GM12878 (cell line): Measurements from ENCODE around the gene GPATCH11. TPM values are rescaled to one million over a fixed set of nuclear protein-coding genes. Genes with fewer than 3 reads are reported as not detected.

Experiments
- ATAC-seq: fragments of 200-7000 bp; cut with Tn5 transposase; 3 replicates; pipeline ENCODE4 v1.9.1; 2020; ENCODE audit warnings: mild to moderate bottlenecking, moderate library complexity
- Bru-seq: library from RNA; stranded (reverse); fragments of 400-500 nt; gene quantifications from one replicate; lab custom pipeline; 2021; lab: Mats Ljungman, UMichigan
- BruChase-seq, 2 experiments: library from RNA; stranded (reverse); fragments of 400-500 nt; gene quantifications; one replicate each; lab custom pipeline; 2021; lab: Mats Ljungman, UMichigan
- BruUV-seq: library from RNA; stranded (reverse); fragments of 400-500 nt; replicated peaks from 2 replicates; lab custom pipeline; 2021; lab: Mats Ljungman, UMichigan
- CTCF ChIA-PET: fragments of 300-600 bp; sonication (Branson Sonifier 250); formaldehyde crosslinking; extraction: SDS; loops from one replicate; lab custom pipeline; 2021; ENCODE audit warnings: inconsistent platforms; lab: Yijun Ruan, JAX
- POLR2A ChIA-PET: fragments of 350-600 bp; formaldehyde crosslinking; extraction: SDS; loops from one replicate; lab custom pipeline; 2021; ENCODE audit warnings: inconsistent platforms; lab: Charles Lee
- RAD21 ChIA-PET: fragments of 300-600 bp; sonication (Branson Sonifier 250); formaldehyde crosslinking; loops from one replicate; lab custom pipeline; 2023; ENCODE audit warnings: antibody characterized with exemption; ENCODE audit not compliant: unreplicated experiment; lab: Charles Lee
- SMC1A ChIA-PET: fragments of 300-600 bp; sonication (Branson Sonifier 250); formaldehyde crosslinking; loops from one replicate; lab custom pipeline; 2023; ENCODE audit not compliant: unreplicated experiment, uncharacterized antibody; lab: Charles Lee
- DNase-seq: peaks from one replicate; pipeline ENCODE4 v3.0.0-alpha.2; 2011; ENCODE audit warnings: low read depth, low spot score
- FAIRE-seq: peaks from 3 replicates; lab custom pipeline; 2011; peaks lifted over from hg19 to GRCh38; lab: Jason Lieb, UNC
- H2AFZ ChIP-seq: 2 replicates; pipeline ENCODE4 v1.6.0; 2011; ENCODE audit warnings: low read depth, low read length, control low read depth; ENCODE audit not compliant: control insufficient read depth
- H3K27ac ChIP-seq: 2 replicates; pipeline ENCODE4 v1.5.1; 2011; ENCODE audit warnings: control low read depth; ENCODE audit not compliant: control insufficient read depth, insufficient read depth
- H3K27me3 ChIP-seq, 2 experiments: replicated peaks in 1 of 2; 2 replicates each; pipeline versions ENCODE4 v1.6.0 to v1.6.1; 2011; ENCODE audit warnings: low read length in 1 of 2; ENCODE audit not compliant: control insufficient read depth in 2 of 2, insufficient read depth in 2 of 2
- H3K36me3 ChIP-seq, 2 experiments: 2 replicates each; pipeline ENCODE4 v1.5.1; 2011; ENCODE audit warnings: low read length in 1 of 2; ENCODE audit not compliant: control insufficient read depth in 2 of 2, insufficient read depth in 2 of 2
- H3K4me1 ChIP-seq: 2 replicates; pipeline ENCODE4 v1.6.1; 2011; ENCODE audit warnings: mild to moderate bottlenecking, low read length, moderate library complexity, mixed read lengths; ENCODE audit not compliant: control insufficient read depth, insufficient read depth
- H3K4me2 ChIP-seq: 2 replicates; pipeline ENCODE4 v1.6.0; 2011; ENCODE audit warnings: control low read depth; ENCODE audit not compliant: control insufficient read depth, insufficient read depth
- H3K4me3 ChIP-seq: fragments of 200-600 bp; sonication (generic); 2 replicates; pipeline ENCODE4 v1.5.1; 2016
- H3K79me2 ChIP-seq: 2 replicates; pipeline ENCODE4 v1.6.0; 2011; ENCODE audit warnings: low read length; ENCODE audit not compliant: control insufficient read depth, insufficient read depth
- H3K9ac ChIP-seq: 2 replicates; pipeline ENCODE4 v1.8.0; 2011; ENCODE audit warnings: low read length, control low read depth, mixed read lengths; ENCODE audit not compliant: control insufficient read depth, insufficient read depth
- H3K9me3 ChIP-seq: replicated peaks from 3 replicates; pipeline ENCODE4 v1.5.1; 2011; ENCODE audit warnings: mild to moderate bottlenecking, low read length; ENCODE audit not compliant: control insufficient read depth, insufficient read depth
- H4K20me1 ChIP-seq: 2 replicates; pipeline ENCODE4 v1.6.0; 2011; ENCODE audit not compliant: control insufficient read depth, insufficient read depth
- ELK1 ChIP-seq: IDR thresholded peaks from 2 replicates; pipeline ENCODE4 v1.6.1; 2012; ENCODE audit warnings: low read depth, low read length, improper control_type of control experiment
- FOS ChIP-seq: IDR thresholded peaks from 3 replicates; pipeline ENCODE4 v1.6.1; 2011; ENCODE audit warnings: borderline replicate concordance; ENCODE audit not compliant: insufficient read length; ENCODE audit errors: extremely low read depth
- HDAC2 ChIP-seq: fragments of 200-600 bp; sonication (generic); IDR thresholded peaks from 2 replicates; pipeline ENCODE4 v1.6.1; 2017
- JUNB ChIP-seq: IDR thresholded peaks from 2 replicates; pipeline ENCODE4 v1.6.1; 2016; ENCODE audit warnings: antibody characterized with exemption, mild to moderate bottlenecking
- RAD51 ChIP-seq: fragments of 450-650 bp; IDR thresholded peaks from 2 replicates; pipeline ENCODE4 v1.6.1; 2016; ENCODE audit warnings: moderate library complexity, mild to moderate bottlenecking, inconsistent platforms
- REST ChIP-seq: IDR thresholded peaks from 2 replicates; pipeline ENCODE4 v1.6.1; 2012; ENCODE audit warnings: mild to moderate bottlenecking, low read depth, low read length
- TARDBP ChIP-seq: IDR thresholded peaks from 2 replicates; pipeline ENCODE4 v1.6.1; 2016; ENCODE audit warnings: borderline replicate concordance
- WGBS: methylation state at CpG from one replicate; pipeline ENCODE4 v1.1.6; 2016; ENCODE audit warnings: low lambda C conversion rate; ENCODE audit not compliant: insufficient replicate concordance, insufficient coverage; ENCODE audit errors: missing lambda C conversion rate; 5-methylcytosine and 5-hydroxymethylcytosine counted together
- in situ Hi-C: fragments of 300-500 bp; cut with MboI; formaldehyde crosslinking; loops from 9 replicates; pipeline ENCODE4 v1.14.3; 2018; ENCODE audit warnings: mixed read lengths
- intact Hi-C: fragments of 100-400 bp; cut with micrococcal nuclease; formaldehyde crosslinking; loops from one replicate; pipeline ENCODE4 v1.14.2; 2022; ENCODE audit not compliant: unreplicated experiment
- long read RNA-seq, 2 experiments: library from polyadenylated mRNA; unstranded; transcript quantifications; one replicate each; pipeline ENCODE4 v2.0.0, GENCODE V29; 2019 to 2020
- polyA minus RNA-seq, 3 experiments: library from RNA; depleted of rRNA, polyadenylated mRNA; stranded (reverse); fragments of >200 nt; gene quantifications; 2 replicates each; pipeline ENCODE4 v1.2.3, GENCODE V29; 2011
- polyA plus RNA-seq, 11 experiments: library from polyadenylated mRNA; depleted of rRNA in 4 of 11; unstranded in 6 of 11; stranded (reverse) in 5 of 11; fragments of >200 nt; fragmentation: Nextera tagmentation in 4 of 11; fragmentation: Illumina TruSeq in 1 of 11; extraction: Ambion mirVana in 4 of 11; extraction: Trizol in 1 of 11; gene quantifications; 1 replicate in 1 of 11; 2 replicates in 10 of 11; pipeline versions ENCODE4 v1.2.1 to v1.2.3, GENCODE V29; 2011 to 2016; ENCODE audit warnings: inconsistent platforms in 2 of 11, missing spikeins in 2 of 11, low read depth in 1 of 11
- total RNA-seq, 4 experiments: library from RNA; depleted of rRNA in 3 of 4; stranded (reverse); fragments of >200 nt in 3 of 4; fragmentation: Illumina TruSeq in 1 of 4; extraction: Trizol in 1 of 4; gene quantifications; 2 replicates each; pipeline versions ENCODE4 v1.2.1 to v1.2.3, GENCODE V29; 2013 to 2021
- TF ChIP-seq, protein P1 (sequence below): fragments of 450-650 bp; IDR thresholded peaks from 2 replicates; pipeline ENCODE4 v1.6.1; 2017; ENCODE audit warnings: low read depth, mild to moderate bottlenecking, moderate library complexity
- TF ChIP-seq, protein P2 (sequence below): IDR thresholded peaks from 2 replicates; pipeline ENCODE4 v1.6.1; 2012; ENCODE audit warnings: low read depth, low read length, improper control_type of control experiment

GPATCH11 gene
- total RNA-seq (2013; cell fraction: nucleolus; rRNA removed): 11.5 and 15.2 TPM in 2 replicates
- total RNA-seq (2014; rRNA removed) (16.7 and 19.2 TPM in 2 replicates), total RNA-seq (2014; rRNA removed; fragmentation: Illumina TruSeq; extraction: Trizol) (28.5 and 31.8 TPM in 2 replicates), total RNA-seq (2021) (11.8 and 13.5 TPM in 2 replicates), polyA plus RNA-seq (2011; rRNA removed) (15.6 and 25.2 TPM in 2 replicates), polyA plus RNA-seq (2014; fragmentation: Illumina TruSeq; extraction: Trizol) (30.4 and 38.6 TPM in 2 replicates), polyA plus RNA-seq (2014; fragmentation: Nextera tagmentation; extraction: Ambion mirVana) (10 to 100 TPM; 11.5 to 15.9 TPM), polyA plus RNA-seq (2014; rRNA removed) (14.6 and 16.3 TPM in 2 replicates), polyA plus RNA-seq (2016; fragmentation: Nextera tagmentation; extraction: Ambion mirVana) (10 to 100 TPM; 18.4 to 18.5 TPM), polyA minus RNA-seq (2011; rRNA and poly(A)+ RNA removed) (5.2 and 6.2 TPM in 2 replicates), Bru-seq, nascent RNA (percentile 70 among the genes with signal in this experiment), BruChase-seq, experiment 1, labeled RNA remaining after a 6-hour chase (percentile 75 among the genes with signal in this experiment), BruChase-seq, experiment 2, labeled RNA remaining after a 2-hour chase (percentile 83 among the genes with signal in this experiment)
- polyA plus RNA-seq (2011; ENCODE audit: low read depth): 8.8 TPM
- polyA plus RNA-seq (2011; cell fraction: cytosol; rRNA removed): 5.7 TPM in 2 replicates
- polyA plus RNA-seq (2011; cell fraction: nucleus; rRNA removed): 3.6 and 4.7 TPM in 2 replicates
- 12.7 and 14.8 TPM in 2 replicates for polyA plus RNA-seq (2012)
- polyA minus RNA-seq (2011; cell fraction: cytosol; rRNA and poly(A)+ RNA removed): 3.6 and 3.7 TPM in 2 replicates
- 1.6 and 3.1 TPM in 2 replicates for polyA minus RNA-seq (2011; cell fraction: nucleus; rRNA and poly(A)+ RNA removed)
- long read RNA-seq, experiment 1, partial matches to known transcripts: 5 of 11 reads
- long read RNA-seq, experiment 1, other reads (novel, unspliced or antisense): 2 of 11 reads
- long read RNA-seq, experiment 2, transcript GPATCH11-202 (9 exons, 3,906 nt): major isoform, 6 of 37 reads
- long read RNA-seq, experiment 2, partial matches to known transcripts: 21 of 37 reads
- long read RNA-seq, experiment 2, other reads (novel, unspliced or antisense): 8 of 37 reads

DNA sequence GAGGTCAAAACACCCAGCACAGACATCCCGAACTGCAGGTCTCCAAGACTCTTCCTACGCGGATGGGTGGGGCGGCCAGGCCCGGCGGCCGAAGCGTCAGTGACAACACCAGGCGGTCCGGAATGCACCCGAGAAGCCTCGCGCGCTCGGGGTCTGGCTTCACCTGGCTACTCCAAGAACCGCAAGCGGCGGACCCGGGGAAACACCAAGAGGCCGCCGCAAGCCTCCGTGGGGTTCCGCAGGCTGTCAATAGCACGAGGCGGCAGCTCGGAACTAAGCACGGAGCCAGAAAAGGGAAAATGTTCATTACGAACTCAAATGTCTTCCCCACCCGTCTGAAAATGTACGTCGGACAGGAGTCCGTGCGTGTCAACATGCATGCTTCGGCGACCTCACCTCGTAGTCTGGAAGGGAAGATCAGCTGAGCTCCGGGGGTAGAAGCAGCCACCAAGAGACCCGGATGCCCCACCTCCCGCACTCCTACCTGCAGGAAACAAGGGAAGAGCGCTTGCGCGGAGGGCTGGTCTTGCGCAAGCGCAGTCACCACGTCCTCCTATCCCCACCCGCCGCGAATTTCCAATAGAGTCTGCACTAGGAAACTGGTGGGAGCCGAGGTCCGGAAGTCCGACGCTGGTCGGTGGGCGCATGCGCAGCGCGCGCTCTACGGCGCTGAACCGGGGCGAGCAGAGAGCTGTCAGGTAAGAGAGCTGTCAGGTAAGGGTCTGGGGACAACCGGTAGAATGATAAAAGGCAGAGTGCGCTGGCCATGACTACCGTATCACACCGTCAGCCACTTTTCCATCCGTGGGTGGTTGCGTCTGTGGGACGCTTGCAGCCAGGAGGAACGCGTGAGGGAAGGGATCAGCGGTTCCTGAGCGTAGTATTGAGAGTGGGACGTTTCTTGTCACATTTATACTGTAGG, at the start of gene GPATCH11, which contains the start of gene HEATR5B:
GPATCH11 (plus strand) TSS at position 646 of the 922 bp plus-strand sequence. CDS start 3,864 bp downstream, outside the sequence.
HEATR5B (minus strand) TSS at position 500 of the 922 bp plus-strand sequence. CDS start 958 bp downstream, outside the sequence.
- ATAC-seq (peak; percentile 86), DNase-seq (peak; percentile 95), FAIRE-seq (peak; percentile 68)
- ChIA-PET CTCF (interaction anchor here (1.2 to 1.4 kb wide), 3 partner anchors 9 to 120 kb away, joined by 3 to 4 read pairs (median 3); no protein-coding TSS in a partner anchor), SMC1A (interaction anchor here (0.6 to 2.3 kb wide), 8 partner anchors 8 to 838 kb away, joined by 3 to 9 read pairs (median 3); no protein-coding TSS in a partner anchor), RAD21 (interaction anchor here (1.0 to 1.5 kb wide), 4 partner anchors 8 to 125 kb away, joined by 3 to 5 read pairs (median 3); no protein-coding TSS in a partner anchor), POLR2A (interaction anchor here (0.6 to 2.1 kb wide), 5 partner anchors 29 to 118 kb away, joined by 3 to 6 read pairs (median 3); partner anchors contain the start of gene STRN)
- WGBS: 2% methylated on average over 74 of the region's 74 CpGs
- Histone ChIP-seq H3K4me3 (peak within 1 kb of the TSS; percentile 87), H3K79me2 (peaks cover 44% of the 10 kb centered on the region), H3K4me2 (peak within 1 kb of the TSS; percentile 84), H3K4me1 (peaks cover 19% of the 10 kb centered on the region), H3K9me3 (no peaks in the 10 kb centered on the region), H2AFZ (peak within 1 kb of the TSS; percentile 97), H3K36me3 (peaks cover 0 to 6% of the 10 kb centered on the region in 2 experiments; a peak in 2 of 4 replicates), H4K20me1 (no peaks in the 10 kb centered on the region), H3K27me3 (no peaks in the 10 kb centered on the region), H3K27ac (peak within 1 kb of the TSS; percentile 78), H3K9ac (peak within 1 kb of the TSS; percentile 57)
- BruUV-seq: no TSS peak
- in situ Hi-C loops: no loop called here
- intact Hi-C loops: loop anchor here (2.0 to 5.0 kb wide), 2 partner anchors 71 to 117 kb away; partner anchors contain the start of gene STRN
- TF ChIP-seq, protein P1, sequence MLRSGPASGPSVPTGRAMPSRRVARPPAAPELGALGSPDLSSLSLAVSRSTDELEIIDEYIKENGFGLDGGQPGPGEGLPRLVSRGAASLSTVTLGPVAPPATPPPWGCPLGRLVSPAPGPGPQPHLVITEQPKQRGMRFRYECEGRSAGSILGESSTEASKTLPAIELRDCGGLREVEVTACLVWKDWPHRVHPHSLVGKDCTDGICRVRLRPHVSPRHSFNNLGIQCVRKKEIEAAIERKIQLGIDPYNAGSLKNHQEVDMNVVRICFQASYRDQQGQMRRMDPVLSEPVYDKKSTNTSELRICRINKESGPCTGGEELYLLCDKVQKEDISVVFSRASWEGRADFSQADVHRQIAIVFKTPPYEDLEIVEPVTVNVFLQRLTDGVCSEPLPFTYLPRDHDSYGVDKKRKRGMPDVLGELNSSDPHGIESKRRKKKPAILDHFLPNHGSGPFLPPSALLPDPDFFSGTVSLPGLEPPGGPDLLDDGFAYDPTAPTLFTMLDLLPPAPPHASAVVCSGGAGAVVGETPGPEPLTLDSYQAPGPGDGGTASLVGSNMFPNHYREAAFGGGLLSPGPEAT: peak; percentile 79
- TF ChIP-seq ELK1 (no peak), JUNB (no peak), HDAC2 (0 out of 2 replicates have a peak, but pooled peaks have one; percentile 25), RAD51 (no peak), REST (no peak), TARDBP (no peak), FOS (no peak)
- TF ChIP-seq, protein P2, sequence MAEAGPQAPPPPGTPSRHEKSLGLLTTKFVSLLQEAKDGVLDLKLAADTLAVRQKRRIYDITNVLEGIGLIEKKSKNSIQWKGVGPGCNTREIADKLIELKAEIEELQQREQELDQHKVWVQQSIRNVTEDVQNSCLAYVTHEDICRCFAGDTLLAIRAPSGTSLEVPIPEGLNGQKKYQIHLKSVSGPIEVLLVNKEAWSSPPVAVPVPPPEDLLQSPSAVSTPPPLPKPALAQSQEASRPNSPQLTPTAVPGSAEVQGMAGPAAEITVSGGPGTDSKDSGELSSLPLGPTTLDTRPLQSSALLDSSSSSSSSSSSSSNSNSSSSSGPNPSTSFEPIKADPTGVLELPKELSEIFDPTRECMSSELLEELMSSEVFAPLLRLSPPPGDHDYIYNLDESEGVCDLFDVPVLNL: peak; percentile 63; the same call in 1 of the 2 replicates
